CD4-positive, alpha-beta T cell treated with Interleukin-2 at 100 ng/mL for 4 hours (primary cell): ENCODE results near the gene ZNF318.
"Not testable (repeated sequence)": the region's sequence is repeated elsewhere in the genome, so short reads cannot be mapped to it uniquely, and the experiment has no call there.

Source experiments
- DNase-seq: peaks from one replicate; pipeline ENCODE4 v3.0.0-alpha.2; 2020; ENCODE audit warnings: low spot score

The ZNF318 gene

GRCh38 chr6:43383021-43383667 is 13.7 kb upstream of the ZNF318 start:
- DNase-seq, result no peak

GRCh38 chr6:43380858-43381257 is 11.4 kb upstream of the ZNF318 start:
- not testable (repeated sequence) for DNase-seq

GRCh38 chr6:43378631-43379030 is 9.2 kb upstream of the ZNF318 start:
- DNase-seq, result no peak

- DNase-seq, result no peak
Measured at GRCh38 chr6:43377710-43378229, 8.3 kb upstream of the ZNF318 start.

GRCh38 chr6:43376551-43376981 is 7.1 kb upstream of the ZNF318 start:
- no peak for DNase-seq

- DNase-seq, result no peak
Measured at GRCh38 chr6:43375693-43376092, 6.2 kb upstream of the ZNF318 start.

- no peak for DNase-seq
Measured at GRCh38 chr6:43373252-43373875, 3.9 kb upstream of the ZNF318 start.

GRCh38 chr6:43370003-43370580 is 645 bp upstream of the ZNF318 start:
- DNase-seq, result not testable (repeated sequence)

GRCh38 chr6:43368259-43369160 is 937 bp downstream of the ZNF318 start:
- no peak for DNase-seq

- DNase-seq, result no peak
Measured at GRCh38 chr6:43367245-43367984, 2.0 kb downstream of the ZNF318 start.

GRCh38 chr6:43361269-43361668 is 8.2 kb downstream of the ZNF318 start:
- DNase-seq, result no peak

GRCh38 chr6:43359831-43360230 is 9.6 kb downstream of the ZNF318 start:
- no peak for DNase-seq

GRCh38 chr6:43359381-43359780 is 10.1 kb downstream of the ZNF318 start:
- DNase-seq, result no peak

- DNase-seq, result no peak
Measured at GRCh38 chr6:43355862-43356590, 13.4 kb downstream of the ZNF318 start.

- not testable (repeated sequence) for DNase-seq
Measured at GRCh38 chr6:43351951-43352350, 17.5 kb downstream of the ZNF318 start.

- DNase-seq, result no peak
Measured at GRCh38 chr6:43347444-43347843, 22.0 kb downstream of the ZNF318 start.

GRCh38 chr6:43347021-43347420 is 22.4 kb downstream of the ZNF318 start:
- no peak for DNase-seq

- not testable (repeated sequence) for DNase-seq
Measured at GRCh38 chr6:43346243-43346642, 23.2 kb downstream of the ZNF318 start.

- no peak for DNase-seq
Measured at GRCh38 chr6:43339168-43339567, 30.3 kb downstream of the ZNF318 start.

GRCh38 chr6:43338243-43338642 is 31.2 kb downstream of the ZNF318 start:
- no peak for DNase-seq

GRCh38 chr6:43336382-43336781 is 33.1 kb downstream of the ZNF318 start:
- no peak for DNase-seq
